ENCODE data around the gene DCLK1.
"Not testable (repeated sequence)": the region's sequence is repeated elsewhere in the genome, so short reads cannot be mapped to it uniquely, and the experiment has no call there.

The DCLK1 gene

DNA sequence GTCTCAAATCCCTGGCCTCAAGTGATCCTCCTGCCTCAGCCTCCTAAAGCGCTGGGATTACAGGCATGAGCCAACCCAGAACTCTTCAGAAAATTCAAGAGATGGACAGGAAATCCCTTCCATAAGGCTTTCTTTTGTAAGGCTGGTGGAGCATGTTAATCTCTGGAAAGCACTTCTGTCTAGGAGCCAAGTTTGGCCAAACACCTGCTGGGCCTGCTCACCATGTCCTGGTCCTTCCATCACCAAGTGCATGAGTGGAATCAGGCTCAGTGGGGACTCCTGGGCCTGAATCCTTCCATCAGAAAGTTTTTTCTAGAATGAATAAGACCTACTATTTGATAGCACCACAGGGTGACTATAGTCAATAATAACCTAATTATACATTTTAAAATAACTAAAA is 148.0 kb downstream of the DCLK1 start:
- DNase-seq = no peak

DNA sequence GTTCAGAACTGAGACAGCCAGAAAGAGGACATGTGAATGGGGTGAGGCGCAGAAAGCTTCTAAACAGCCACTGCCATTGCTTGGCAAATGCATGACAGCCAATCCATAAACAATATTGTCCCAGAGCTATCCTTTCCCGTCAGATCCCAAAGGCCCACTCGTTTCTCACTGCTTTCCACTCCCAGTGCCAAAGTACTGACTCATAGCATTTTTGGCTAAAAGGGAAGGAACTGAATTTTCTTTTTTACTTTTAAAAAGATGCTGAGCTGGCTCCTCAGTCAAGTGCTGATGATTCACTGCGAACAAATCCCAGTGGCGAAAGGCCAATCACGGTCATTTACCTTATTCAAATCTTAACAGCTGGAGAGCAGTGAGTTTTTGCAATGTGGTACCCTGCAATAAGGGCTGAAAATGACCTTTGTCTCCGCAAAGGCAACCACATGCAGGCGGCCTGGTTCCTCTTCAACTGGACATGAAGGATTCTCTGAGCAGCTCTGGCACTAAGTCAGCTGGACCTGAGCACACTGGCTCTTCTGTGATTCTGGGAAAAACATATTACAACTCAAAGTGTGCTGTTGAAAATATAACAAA is 151.7 kb downstream of the DCLK1 start:
- no peak for DNase-seq

DNA sequence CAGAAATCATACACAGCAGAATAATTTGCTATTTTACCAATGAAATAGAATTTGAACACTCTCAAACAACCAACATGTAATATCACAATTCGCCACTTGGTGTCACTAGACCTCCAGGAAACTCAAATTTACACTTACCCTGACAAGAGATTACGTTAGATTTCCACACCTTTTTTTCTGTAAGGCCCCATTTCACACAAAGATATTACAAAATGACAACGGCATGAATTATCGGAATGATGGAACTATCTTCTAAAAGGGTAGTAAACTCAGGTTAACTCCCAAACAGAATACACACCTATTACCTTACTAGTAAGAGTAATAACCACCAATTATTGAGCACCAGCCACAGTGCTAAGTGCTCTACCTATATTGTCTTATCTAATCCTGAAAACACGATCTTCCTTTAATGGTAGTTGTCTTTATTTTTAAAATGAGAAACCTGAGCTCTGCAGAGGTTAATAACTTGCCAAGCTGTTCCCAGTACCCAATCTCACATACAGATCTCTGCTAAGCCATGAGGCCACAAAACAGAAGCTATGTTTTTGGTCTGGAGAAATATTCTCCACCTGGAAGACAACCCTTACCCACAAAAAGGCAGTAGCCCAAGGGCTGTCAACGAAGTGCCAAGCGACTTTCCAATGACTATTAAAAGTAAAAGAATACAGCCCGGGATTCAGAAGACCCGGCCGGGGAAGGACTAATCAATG is 152.4 kb downstream of the DCLK1 start:
- DNase-seq = peak; percentile 59

DNA sequence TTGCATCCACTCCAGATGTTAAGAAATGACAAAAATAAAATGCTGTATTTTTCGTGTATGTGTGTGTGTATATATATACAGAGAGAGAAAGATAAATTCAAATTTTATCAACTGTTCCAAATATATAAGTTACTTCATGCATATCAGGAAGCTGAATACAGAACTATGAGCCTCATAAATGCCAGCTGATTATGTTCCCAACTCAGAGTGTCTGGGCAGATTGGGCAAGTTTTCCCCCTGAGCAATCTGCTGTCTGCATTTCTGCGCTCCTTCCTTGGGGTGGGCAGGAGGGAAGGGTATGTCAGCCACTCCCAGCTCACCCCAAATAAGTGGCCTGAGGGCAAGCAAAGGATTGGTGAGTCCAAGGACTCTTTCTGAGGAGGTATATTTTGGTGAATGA is 154.1 kb downstream of the DCLK1 start:
- DNase-seq = no peak

DNA sequence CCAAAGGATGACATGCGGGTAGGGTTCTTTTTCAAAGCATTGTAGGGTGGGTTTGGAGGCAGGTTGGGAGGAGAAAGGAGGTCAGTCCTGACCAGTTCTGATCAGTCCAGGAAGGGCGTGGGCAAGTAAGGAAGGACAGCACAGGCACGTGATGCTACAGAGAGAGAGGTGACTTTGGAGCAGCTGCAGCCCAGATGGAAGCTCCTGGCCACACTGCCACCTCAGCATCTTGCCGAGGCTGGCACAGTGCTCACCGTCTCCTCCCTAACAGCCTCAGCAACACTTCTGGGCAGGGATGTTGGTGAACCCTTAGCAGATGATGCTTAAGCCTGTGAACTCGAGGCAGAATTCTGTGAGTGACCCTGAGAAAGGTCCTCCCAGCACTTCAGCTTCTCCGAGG is 155.1 kb downstream of the DCLK1 start:
- no peak for DNase-seq

DNA sequence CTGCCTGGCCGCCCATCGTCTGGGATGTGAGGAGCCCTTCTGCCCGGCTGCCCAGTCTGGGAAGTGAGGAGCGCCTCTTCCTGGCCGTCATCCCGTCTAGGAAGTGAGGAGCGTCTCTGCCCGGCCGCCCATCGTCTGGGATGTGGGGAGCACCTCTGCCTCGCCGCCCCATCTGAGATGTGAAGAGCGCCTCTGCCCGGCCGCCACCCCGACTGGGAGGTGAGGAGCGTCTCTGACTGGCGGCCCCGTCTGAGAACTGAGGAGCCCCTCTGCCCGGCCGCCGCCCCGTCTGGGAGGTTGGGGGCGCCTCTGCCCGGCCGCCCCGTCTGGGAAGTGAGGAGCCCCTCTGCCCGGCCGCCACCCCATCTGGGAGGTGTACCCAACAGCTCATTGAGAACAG is 164.2 kb downstream of the DCLK1 start:
- not testable (repeated sequence) for DNase-seq

DNA sequence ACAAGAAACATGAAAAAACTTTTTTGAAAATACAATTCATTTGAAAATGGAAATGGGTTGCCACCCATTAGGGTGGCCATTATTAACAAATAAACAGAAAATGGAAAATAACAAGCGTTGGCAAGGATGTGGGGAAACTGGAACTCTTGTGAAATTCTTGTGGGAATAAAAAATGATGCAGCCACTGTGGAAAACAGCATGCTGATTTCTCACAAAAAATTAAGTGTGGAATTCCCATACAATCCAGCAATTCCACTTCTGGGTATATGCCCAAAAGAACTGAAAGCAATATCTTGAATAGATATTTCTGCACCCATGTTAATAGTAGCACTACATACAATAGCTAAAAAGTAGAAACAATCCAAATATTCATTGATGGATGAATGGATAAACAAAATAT is 165.2 kb downstream of the DCLK1 start:
- DNase-seq = no peak

DNA sequence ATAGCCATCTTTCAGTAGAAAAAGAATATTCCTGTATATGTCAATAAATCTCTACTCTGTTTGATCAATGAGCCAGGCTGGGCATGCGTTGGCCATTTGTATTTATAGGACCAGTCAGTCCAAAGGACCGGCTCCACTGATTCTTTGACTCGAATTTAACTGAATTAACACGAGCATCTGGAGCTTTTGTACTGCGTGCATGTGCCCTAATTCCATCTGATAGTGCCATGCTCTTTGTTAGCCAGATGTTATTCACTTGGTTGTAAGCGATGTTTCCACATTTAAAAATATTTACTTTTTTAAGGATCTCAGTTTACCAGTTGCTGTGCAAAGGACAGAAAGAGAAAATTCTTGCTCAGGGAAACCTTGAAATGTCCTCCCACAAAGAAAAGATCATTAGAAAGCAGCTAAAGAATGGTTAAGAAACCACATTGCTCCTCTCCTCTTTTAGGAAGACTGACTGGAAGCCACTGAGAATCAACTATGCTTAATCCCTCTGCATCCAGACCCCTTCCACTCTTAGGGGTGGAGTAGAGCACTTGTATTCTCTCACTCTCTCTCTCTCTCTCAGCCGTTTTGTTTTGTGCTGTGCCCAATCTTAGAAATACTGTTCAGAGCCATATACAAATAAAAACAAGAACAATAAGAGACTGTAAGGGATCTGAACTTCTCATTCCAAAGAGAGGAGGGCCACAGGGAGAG is 165.8 kb downstream of the DCLK1 start:
- DNase-seq = no peak

DNA sequence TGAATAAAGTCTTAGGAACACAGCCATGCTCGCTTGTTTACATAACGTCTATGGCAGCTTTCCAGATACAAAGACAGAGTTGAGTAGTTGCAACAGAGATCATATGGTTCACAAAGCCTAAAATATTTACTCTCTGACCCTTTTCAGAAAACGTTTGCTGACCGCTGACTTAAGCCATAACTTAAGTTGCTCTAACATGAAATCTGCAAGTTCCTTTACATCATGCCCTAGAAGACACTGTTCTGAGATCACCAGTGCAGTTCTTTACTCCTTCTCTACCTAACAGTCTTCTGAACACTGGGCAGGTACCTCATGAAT is 166.4 kb downstream of the DCLK1 start:
- DNase-seq = no peak

DNA sequence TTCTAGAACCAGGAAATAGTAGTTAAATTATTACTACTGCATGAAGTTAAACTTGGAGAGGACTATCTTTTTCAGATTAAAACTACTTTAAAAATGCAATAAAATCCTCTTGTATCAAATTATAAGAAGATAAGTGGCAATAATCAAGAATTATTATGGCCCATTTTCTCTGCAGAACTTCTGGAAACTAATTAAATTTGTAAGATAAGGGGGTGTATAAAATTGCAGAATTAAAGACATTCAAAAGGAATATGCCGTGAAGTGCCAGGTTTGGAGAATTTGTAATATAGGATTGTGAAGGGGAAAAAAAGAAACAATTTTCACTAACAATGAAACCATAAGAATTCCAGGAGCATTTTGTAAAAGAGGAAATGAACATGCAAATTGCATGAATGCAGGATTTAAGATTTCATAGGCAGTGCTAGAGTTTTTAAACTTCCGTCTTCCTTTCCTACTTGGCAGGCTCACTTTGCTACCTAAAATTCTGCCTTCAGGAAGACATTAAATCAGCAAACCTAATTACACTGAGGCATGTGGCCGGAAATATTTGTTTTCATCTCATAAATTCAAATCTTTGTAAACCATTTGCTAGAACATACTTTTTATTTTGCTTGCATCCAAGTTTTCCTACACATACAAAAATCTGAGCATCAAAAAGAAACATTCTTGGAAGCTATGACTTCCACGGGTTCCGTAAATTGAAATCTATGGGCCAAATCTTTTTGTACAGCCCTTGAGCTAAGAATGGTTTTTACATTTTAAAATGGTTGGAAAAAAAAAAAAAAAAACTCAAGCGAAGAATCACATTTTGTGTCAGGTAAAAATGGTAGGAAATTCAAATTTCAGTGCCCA is 166.9 kb downstream of the DCLK1 start:
- no peak for DNase-seq

DNA sequence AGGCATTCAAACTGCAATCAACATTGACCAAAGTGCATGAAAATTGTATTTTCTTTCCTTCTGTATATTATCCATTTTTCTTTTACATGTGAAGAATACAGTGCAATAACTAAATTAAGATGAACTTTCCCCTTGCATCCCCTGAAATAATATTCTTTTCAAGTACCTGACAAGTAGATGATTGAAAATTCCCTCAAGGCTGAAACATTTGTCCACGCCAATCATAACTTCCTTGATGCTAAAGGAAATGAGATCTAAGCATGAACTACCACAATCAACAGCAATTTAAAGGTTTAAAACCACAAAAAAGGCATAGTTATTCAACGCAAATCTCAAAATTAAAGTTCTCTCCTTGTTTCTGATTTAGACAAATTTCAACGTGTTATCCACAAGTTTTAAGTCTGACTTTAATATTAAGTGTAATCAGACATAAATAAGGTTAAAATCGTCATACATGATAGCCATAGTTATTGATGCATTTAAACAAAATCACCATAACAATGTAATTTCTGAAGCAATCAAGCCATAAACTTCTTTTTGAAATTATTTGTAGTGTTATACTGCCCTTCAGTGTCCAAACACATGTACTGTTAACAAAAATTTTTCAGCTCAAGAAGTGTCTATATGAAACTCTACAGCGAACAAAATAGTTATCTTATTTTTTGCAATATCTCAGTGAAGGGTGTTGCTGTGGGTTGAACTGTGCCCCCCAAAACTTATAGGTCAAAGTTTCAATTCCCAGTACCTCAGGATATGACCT is 169.5 kb downstream of the DCLK1 start:
- no peak for DNase-seq

DNA sequence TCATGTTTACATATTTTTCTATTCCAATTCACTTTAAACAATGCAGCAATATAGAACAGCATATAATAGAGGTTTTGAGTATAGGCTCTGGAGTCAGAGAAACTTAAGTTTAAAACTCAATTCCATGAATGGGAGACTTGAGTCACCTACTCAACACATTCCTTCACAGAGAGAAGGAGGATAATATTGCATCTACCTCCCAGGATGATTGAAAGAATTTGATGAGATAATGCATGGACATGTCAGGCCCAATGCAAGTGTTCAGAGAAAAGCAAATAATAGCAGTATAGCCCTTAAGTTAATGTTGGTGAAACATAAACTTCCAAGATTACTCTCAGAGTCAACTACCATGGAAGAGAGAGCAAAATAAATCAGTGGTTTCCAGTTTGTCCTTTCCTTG is 170.2 kb downstream of the DCLK1 start:
- DNase-seq = no peak

DNA sequence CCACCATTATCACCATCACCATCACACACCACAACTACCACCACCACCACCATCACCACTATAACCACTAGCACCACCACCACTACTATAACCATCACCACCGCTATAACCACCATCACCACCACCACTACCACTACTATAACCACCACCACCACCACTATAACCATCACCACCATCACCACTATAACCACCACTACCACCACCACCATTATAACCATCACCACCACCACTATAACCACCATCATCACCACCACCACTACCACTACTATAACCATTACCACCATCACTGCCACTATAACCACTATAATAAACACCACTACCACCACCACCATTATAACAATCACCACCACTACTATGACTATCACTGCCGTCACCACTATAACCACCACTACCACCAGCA is 173.2 kb downstream of the DCLK1 start:
- DNase-seq = no peak

DNA sequence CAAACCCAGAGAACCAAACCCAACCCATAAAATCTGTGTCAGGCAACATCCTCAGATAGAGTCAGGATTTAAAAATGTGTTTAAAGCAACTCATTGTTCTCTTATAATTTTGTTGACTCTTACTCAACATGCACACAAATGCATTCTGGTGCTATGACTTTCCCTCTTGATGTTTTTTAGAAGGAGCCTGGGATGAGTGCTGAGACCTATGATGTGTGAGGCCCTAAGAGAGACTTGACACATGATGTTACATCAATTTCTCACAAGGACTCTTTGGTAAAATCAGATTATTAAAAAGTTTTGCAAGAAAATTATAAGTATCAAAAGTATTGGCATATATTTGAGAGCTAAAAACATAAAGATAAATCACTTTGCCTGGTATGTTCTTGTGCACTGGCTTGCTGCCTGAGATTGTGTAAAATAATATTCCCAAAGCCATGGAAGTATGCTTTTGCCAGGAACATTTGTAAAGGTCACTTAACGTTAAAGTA is 173.9 kb downstream of the DCLK1 start:
- DNase-seq = no peak

DNA sequence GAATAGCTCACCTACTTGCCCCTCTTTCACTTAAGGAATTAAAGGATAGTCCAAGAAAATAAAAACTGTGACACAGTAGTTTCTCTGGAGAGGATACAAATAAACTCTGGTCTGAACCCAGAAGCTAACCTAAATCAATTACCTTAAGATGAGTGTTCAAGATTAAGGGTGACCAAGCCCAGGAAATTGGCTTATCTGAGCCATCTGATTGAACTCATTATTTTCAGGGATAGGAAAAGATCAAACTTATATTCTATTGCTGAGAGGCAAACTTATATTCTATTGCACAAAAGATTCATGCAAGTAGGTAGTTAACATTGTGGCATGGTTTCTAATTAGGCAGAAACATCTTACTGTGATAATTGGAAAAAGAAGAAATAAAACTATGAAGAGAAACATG is 175.1 kb downstream of the DCLK1 start:
- no peak for DNase-seq

DNA sequence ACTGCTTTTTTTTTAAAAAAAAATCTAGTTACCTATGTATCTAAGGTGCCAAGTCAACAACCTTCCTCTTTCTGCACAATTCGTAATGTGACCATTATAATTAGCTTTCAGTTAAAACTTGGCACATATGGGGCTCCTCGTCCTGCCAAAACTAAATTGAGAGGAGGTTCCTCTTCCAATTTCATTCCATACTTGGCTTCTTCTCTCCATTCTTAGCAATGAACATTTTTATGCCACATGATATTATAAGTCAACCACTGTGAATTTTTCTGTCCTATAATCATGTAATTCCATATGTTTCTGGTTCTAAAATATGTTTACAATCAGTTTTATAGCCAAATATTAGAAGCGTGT is 177.0 kb downstream of the DCLK1 start:
- DNase-seq = no peak

DNA sequence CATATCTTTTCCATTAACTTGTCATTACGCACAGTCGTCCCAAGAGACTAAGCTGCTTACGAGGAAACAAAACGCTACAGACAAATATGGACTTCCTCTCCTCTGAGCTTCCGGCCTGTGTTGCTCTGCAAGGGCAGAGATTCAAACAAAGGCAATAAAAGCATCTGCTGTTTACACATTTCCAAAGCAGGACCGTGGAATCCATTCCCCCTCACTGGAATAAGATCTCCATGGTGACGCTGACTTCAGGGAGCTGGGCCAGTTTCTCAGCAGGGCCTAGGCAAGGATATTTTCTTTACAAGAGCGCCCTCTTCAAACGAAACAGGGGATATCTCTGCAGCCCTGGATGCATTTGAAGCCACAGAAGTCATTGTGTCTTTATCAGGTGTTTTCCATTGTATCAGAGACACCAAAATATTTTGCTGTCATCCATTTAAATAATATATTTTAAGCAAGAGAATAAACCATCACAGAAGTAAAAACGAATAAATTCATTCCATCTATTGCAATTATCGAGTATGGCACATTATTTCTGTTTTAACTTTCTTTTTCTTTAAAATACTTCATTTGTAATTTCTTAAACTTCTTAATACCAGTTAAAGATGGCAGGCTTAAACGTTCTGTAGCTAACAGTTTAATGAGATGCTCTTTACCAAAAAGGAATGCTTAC is 177.5 kb downstream of the DCLK1 start:
- DNase-seq = peak; percentile 91

DNA sequence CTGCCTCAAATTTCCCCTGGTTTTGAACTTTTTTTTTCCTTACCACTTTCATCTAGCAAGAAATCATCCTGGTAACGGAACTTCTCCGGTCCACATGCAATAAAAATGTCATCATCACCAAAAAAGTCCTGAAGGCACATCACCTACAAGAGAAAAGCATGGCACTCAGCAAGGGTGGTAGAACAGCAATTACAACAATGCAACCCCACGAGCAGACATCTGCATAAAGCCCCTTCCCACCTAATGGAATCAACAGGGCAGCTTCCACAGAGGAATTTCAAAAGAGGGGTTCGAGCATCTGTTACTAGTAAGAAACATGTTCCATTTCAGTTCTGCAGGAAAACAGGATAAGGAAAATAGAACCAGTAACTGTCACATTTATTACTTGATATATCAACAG is 183.9 kb downstream of the DCLK1 start:
- DNase-seq = no peak

DNA sequence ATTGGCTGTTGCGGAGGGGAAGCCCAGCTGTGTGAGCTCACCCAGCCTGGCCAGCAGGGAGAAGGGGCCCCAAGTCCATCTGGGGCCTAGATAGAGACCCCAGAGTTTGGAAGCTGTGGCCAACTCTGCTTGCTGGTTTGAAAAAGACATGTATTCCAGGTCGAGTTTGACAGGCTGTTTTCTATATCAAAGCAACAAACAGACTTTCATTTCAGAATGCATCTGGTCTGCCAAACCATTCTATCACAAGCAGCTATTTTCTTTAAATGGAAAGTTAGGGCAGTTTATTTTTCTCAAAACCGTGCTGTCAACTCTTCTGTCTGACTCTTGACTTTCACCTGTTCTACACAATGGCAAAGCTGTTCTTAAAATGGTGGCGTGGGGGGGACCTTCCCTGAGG is 185.8 kb downstream of the DCLK1 start:
- DNase-seq = no peak

DNA sequence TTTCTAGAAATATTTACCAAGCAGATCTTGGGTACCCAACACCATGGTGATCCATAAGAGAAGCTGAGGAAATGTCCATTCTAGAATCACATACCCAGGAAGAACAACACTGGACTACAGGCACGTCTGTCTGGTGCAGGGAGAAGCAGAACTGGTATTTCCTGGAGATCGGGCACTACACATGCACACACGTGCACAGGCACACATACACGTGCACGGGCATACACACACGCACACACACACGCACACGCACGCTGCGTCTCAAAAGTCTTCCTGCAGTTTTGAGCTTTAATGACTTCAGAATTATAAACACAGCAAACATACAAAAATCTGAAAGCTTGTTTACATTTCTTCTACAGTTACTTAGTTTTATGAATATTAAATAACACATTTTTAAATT is 189.8 kb downstream of the DCLK1 start:
- no peak for DNase-seq

DNA sequence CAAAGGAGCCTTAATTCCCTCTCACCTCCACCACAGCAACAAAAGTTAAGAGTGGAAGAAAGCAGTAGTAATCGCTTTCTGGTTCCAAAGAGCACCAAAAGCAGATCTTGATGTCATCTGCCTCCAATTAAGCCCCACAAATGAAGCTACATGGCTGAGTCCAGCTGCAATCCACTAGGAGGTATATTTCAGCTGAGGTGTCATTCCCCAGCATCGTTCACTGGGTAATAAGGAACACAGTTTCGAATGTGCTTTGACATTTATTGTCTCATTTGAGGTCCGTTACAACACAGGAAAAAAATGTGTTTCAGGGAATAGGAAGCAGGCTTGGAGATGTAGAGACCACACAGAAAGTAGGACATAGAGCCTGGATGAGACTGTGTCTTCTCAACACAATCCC is 190.4 kb downstream of the DCLK1 start:
- no peak for DNase-seq

DNA sequence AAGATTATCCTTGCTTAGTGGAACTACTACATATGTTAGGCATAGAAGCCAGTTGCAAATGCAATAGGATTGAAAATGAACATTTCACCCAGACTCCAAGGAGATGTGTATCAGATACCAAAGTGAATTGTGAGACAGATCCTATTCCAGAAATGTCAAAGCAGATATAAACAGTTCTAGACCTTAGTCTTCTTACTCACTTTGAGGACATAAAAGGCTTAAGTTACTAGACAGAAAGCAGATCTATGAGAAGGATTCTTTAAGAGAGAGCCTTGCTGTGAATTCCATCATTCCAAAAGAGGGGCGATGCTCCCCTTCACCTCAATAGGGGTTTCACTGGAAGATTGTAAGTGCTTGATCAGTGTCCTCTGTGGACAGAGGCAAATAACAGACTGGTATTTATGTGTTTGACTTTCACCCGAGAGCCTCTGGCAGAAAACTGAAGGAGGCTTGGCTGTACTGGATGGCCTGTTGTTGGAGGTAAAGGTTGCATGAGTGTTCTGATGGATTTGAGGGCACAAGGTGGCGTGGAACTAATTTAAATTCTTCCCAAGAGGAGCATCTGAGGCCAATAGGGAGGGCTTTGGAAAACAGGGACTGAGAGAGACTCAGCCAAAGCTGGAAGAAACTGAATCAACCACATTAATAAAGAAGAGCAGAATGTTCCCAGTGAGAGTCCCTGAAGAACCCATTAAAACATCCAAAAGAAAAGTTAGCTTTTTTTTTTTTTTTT is 194.8 kb downstream of the DCLK1 start:
- no peak for DNase-seq
